HFFc6 (cell line): ENCODE measurements around the gene AARS2. TPM values are rescaled to one million over a fixed set of nuclear protein-coding genes. Genes with fewer than 3 reads are reported as not detected.

Source experiments
- DNase-seq: peaks from one replicate; pipeline ENCODE4 v3.0.0-alpha.2; 2018
- H3K27ac Mint-ChIP-seq: 2 replicates; pipeline ENCODE4 v1.8.0; 2020; ENCODE audit warnings: mild to moderate bottlenecking, mixed read lengths
- H3K27me3 Mint-ChIP-seq: 2 replicates; pipeline ENCODE4 v1.8.0; 2021; ENCODE audit warnings: mild to moderate bottlenecking, moderate library complexity, mixed read lengths; ENCODE audit not compliant: insufficient read depth
- H3K36me3 Mint-ChIP-seq: 2 replicates; pipeline ENCODE4 v1.8.0; 2021; ENCODE audit warnings: low read depth, mixed read lengths
- H3K4me1 Mint-ChIP-seq: 2 replicates; pipeline ENCODE4 v1.8.0; 2020; ENCODE audit warnings: low read depth, mixed read lengths
- H3K4me3 Mint-ChIP-seq: 2 replicates; pipeline ENCODE4 v1.8.0; 2020; ENCODE audit warnings: mild to moderate bottlenecking, moderate library complexity, mixed read lengths
- H3K9me3 Mint-ChIP-seq: 2 replicates; pipeline ENCODE4 v1.8.0; 2020; ENCODE audit warnings: mild to moderate bottlenecking, mixed read lengths
- total RNA-seq, 6 experiments: library from RNA; stranded (reverse); fragmentation: NEBNext Ultra II Directional; extraction: Animal tissue kit (Norgen Biotek cat#: 25700); gene quantifications; 2 replicates in 1 of 6; 3 replicates in 5 of 6; pipeline ENCODE4 v1.2.3, GENCODE V29; 2021
- TF ChIP-seq, protein P1 (sequence below): fragments of 200-600 bp; sonication (generic); IDR thresholded peaks from 2 replicates; pipeline ENCODE4 v1.5.0; 2021; ENCODE audit warnings: antibody characterized with exemption, mild to moderate bottlenecking

The AARS2 gene
- total RNA-seq, 6 experiments from 2014 or later: 8.8 to 11.5 (median 10.7) TPM

DNA sequence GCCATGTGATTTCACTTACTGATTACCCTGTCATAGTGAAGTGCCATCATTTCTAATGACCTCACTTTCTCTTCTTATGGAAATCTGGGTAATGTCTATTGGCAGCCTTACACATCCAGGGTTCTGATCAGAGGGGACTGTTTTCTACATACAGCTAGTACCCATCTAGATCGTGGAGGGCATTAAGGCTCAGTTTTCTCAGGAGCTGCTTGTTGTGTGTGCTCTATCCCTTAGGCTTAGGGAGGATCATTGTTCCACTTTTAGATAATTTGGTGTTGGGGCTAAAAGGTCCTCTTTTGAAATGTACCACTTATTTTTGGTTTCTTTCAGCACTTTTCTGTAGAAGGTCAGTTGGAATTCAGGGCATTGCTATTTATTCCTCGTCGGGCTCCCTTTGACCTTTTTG lies 62.4 kb downstream of the AARS2 start:
- Mint-ChIP-seq H3K4me1 (peaks cover 75% of the 10 kb centered on the region), H3K27ac (peak overlapping the region; percentile 98), H3K4me3 (peak overlapping the region; percentile 98; the same call in 1 of the 2 replicates), H3K36me3 (peaks cover 89% of the 10 kb centered on the region), H3K27me3 (peaks cover 25% of the 10 kb centered on the region), H3K9me3 (peaks cover 12% of the 10 kb centered on the region)
- TF ChIP-seq, protein P1, sequence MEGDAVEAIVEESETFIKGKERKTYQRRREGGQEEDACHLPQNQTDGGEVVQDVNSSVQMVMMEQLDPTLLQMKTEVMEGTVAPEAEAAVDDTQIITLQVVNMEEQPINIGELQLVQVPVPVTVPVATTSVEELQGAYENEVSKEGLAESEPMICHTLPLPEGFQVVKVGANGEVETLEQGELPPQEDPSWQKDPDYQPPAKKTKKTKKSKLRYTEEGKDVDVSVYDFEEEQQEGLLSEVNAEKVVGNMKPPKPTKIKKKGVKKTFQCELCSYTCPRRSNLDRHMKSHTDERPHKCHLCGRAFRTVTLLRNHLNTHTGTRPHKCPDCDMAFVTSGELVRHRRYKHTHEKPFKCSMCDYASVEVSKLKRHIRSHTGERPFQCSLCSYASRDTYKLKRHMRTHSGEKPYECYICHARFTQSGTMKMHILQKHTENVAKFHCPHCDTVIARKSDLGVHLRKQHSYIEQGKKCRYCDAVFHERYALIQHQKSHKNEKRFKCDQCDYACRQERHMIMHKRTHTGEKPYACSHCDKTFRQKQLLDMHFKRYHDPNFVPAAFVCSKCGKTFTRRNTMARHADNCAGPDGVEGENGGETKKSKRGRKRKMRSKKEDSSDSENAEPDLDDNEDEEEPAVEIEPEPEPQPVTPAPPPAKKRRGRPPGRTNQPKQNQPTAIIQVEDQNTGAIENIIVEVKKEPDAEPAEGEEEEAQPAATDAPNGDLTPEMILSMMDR: no peak
- no peak for DNase-seq

DNA sequence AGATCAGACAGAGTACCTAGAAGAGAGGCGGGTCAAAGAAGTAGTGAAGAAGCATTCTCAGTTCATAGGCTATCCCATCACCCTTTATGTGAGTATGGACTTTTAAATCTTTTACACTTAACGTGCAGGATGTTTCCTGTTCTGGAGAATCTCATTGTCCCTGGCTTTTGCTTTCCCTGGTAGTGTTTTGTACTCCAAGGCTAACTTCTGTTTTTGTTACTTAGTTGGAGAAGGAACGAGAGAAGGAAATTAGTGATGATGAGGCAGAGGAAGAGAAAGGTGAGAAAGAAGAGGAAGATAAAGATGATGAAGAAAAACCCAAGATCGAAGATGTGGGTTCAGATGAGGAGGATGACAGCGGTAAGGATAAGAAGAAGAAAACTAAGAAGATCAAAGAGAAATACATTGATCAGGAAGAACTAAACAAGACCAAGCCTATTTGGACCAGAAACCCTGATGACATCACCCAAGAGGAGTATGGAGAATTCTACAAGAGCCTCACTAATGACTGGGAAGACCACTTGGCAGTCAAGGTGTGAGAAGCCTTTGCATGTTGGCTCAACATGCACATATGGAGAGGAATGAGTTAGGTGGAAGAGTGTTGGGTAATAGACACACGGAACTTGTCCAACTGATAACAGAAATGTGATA lies 63.0 kb downstream of the AARS2 start:
- H3K27me3 Mint-ChIP-seq: peaks cover 21% of the 10 kb centered on the region
- peaks cover 75% of the 10 kb centered on the region for H3K4me1 Mint-ChIP-seq

More for the DNA sequence above, 63.0 kb downstream of the AARS2 start:
- Mint-ChIP-seq H3K27ac (peak overlapping the region; percentile 98), H3K9me3 (peaks cover 12% of the 10 kb centered on the region), H3K4me3 (peak overlapping the region; percentile 98), H3K36me3 (peaks cover 84% of the 10 kb centered on the region)
- DNase-seq: no peak
- TF ChIP-seq, protein P1: no peak

Other genes with a start within 250 kb of the AARS2 start
- gene MRPL14, start 185.9 kb downstream of the AARS2 start, total RNA-seq: 10 to 100 TPM; 50.9 to 64.2 (median 56.0) TPM
- gene TMEM63B, start 185.8 kb downstream of the AARS2 start, total RNA-seq: 10 to 100 TPM; 38.3 to 55.1 (median 44.7) TPM
- not detected for gene CAPN11, start 154.5 kb downstream of the AARS2 start, total RNA-seq
- gene MYMX, start 96.4 kb downstream of the AARS2 start, total RNA-seq: not detected
- gene SLC29A1, start 89.8 kb downstream of the AARS2 start, total RNA-seq: 10 to 100 TPM; 14.9 to 29.9 (median 26.8) TPM
- gene HSP90AB1, start 66.2 kb downstream of the AARS2 start, total RNA-seq: 1,000 to 10,000 TPM in 1 of 6 experiments, 100 to 1,000 TPM in 5; 847 to 1,026 (median 920) TPM
- 100 to 1,000 TPM; 108 to 132 (median 120) TPM for gene SLC35B2, start 55.8 kb downstream of the AARS2 start, total RNA-seq
- 1 to 10 TPM; 4.2 to 6.7 (median 5.8) TPM for gene NFKBIE, start 47.8 kb downstream of the AARS2 start, total RNA-seq
- not detected for gene TMEM151B, start 42.9 kb downstream of the AARS2 start, total RNA-seq
- not detected for gene SPATS1, start 29.3 kb upstream of the AARS2 start, total RNA-seq
- gene CDC5L, start 74.4 kb upstream of the AARS2 start, total RNA-seq: 10 to 100 TPM; 17.9 to 23.5 (median 21.6) TPM